Activated T-helper 2 cell treated with anti-CD3 and anti-CD28 coated beads, Interferon-gamma antibody, Interleukin-2, Interleukin-4, amounts not matched to agents 10 μg/mL and 5 μg/mL and 100 μg/mL, durations not matched to agents 14 hours and 24 hours and 36 hours (primary cell): Measurements from ENCODE around the gene STAMBPL1. TPM values are rescaled to one million over a fixed set of nuclear protein-coding genes. Genes with fewer than 3 reads are reported as not detected.

ENCODE experiments used
- DNase-seq: peaks from one replicate; pipeline ENCODE4 v3.0.0; 2021; ENCODE audit warnings: low spot score
- H3K27ac Mint-ChIP-seq: one replicate; pipeline ENCODE4 v1.8.0; 2021; ENCODE audit warnings: mixed read lengths
- H3K27me3 Mint-ChIP-seq: one replicate; pipeline ENCODE4 v1.8.0; 2021; ENCODE audit warnings: low read depth, mixed read lengths
- H3K36me3 Mint-ChIP-seq: one replicate; pipeline ENCODE4 v1.8.0; 2021; ENCODE audit warnings: low read depth, mixed read lengths
- H3K4me1 Mint-ChIP-seq: one replicate; pipeline ENCODE4 v1.8.0; 2021; ENCODE audit warnings: low read depth, mixed read lengths
- H3K4me3 Mint-ChIP-seq: one replicate; pipeline ENCODE4 v1.8.0; 2021; ENCODE audit warnings: low read depth, mild to moderate bottlenecking, moderate library complexity, mixed read lengths
- H3K9me3 Mint-ChIP-seq: one replicate; pipeline ENCODE4 v1.8.0; 2021; ENCODE audit warnings: mixed read lengths
- intact Hi-C: fragments of 100-400 bp; cut with micrococcal nuclease; formaldehyde crosslinking; loops from one replicate; pipeline ENCODE4 v1.15.1; 2023
- total RNA-seq: library from RNA; stranded (reverse); gene quantifications from 2 replicates; pipeline ENCODE4 v1.2.3, GENCODE V29; 2022

The STAMBPL1 gene
- total RNA-seq, 1 donor from 2014 or later: 44.2 TPM

- peaks cover 71% of the 10 kb centered on the region for H3K36me3 Mint-ChIP-seq
- peak overlapping the region; percentile 87 for H3K27ac Mint-ChIP-seq
- intact Hi-C loops: loop anchor here (1.0 to 2.0 kb wide), 4 partner anchors 21 to 131 kb away; partner anchors contain the start of gene STAMBPL1
- no peak for DNase-seq
- H3K4me3 Mint-ChIP-seq: peak overlapping the region; percentile 51
- no peaks in the 10 kb centered on the region for H3K9me3 Mint-ChIP-seq
- peaks cover 60% of the 10 kb centered on the region for H3K4me1 Mint-ChIP-seq
- H3K27me3 Mint-ChIP-seq: no peaks in the 10 kb centered on the region
These were observed 21.4 kb downstream of the STAMBPL1 start for GRCh38 chr10:88901206-88901983.

- H3K27me3 Mint-ChIP-seq: no peaks in the 10 kb centered on the region
- DNase-seq: no peak
- H3K4me1 Mint-ChIP-seq: peaks cover 52% of the 10 kb centered on the region
- intact Hi-C loops: loop anchor here (1.0 to 2.0 kb wide), 4 partner anchors 22 to 130 kb away; partner anchors contain the start of gene STAMBPL1
- H3K9me3 Mint-ChIP-seq: no peaks in the 10 kb centered on the region
- H3K27ac Mint-ChIP-seq: peak overlapping the region; percentile 87
- H3K4me3 Mint-ChIP-seq: no peak overlapping the region
- H3K36me3 Mint-ChIP-seq: peaks cover 74% of the 10 kb centered on the region
These were observed 22.1 kb downstream of the STAMBPL1 start for GRCh38 chr10:88901984-88902789.

- peaks cover 47% of the 10 kb centered on the region for H3K4me1 Mint-ChIP-seq
These were observed 23.7 kb downstream of the STAMBPL1 start for GRCh38 chr10:88903715-88904114.

GRCh38 chr10:88906921-88907320, 26.9 kb downstream of the STAMBPL1 start:
- DNase-seq: no peak
- H3K4me3 Mint-ChIP-seq: no peak overlapping the region
- H3K27me3 Mint-ChIP-seq: no peaks in the 10 kb centered on the region
- H3K4me1 Mint-ChIP-seq: peaks cover 26% of the 10 kb centered on the region
- peaks cover 86% of the 10 kb centered on the region for H3K36me3 Mint-ChIP-seq
- no peaks in the 10 kb centered on the region for H3K9me3 Mint-ChIP-seq
- intact Hi-C loops: no loop called here
- H3K27ac Mint-ChIP-seq: peak overlapping the region; percentile 23

More at GRCh38 chr10:88903715-88904114, 23.7 kb downstream of the STAMBPL1 start:
- no peak for DNase-seq
- Mint-ChIP-seq H3K9me3 (no peaks in the 10 kb centered on the region), H3K27me3 (no peaks in the 10 kb centered on the region), H3K27ac (no peak overlapping the region), H3K4me3 (no peak overlapping the region), H3K36me3 (peaks cover 85% of the 10 kb centered on the region)
- intact Hi-C loops: no loop called here

GRCh38 chr10:88908194-88908593, 28.1 kb downstream of the STAMBPL1 start:
- no peak overlapping the region for H3K4me3 Mint-ChIP-seq
- no peak for DNase-seq

GRCh38 chr10:88911116-88911515, 31.1 kb downstream of the STAMBPL1 start:
- Mint-ChIP-seq H3K4me1 (peaks cover 20% of the 10 kb centered on the region), H3K4me3 (no peak overlapping the region), H3K27me3 (no peaks in the 10 kb centered on the region), H3K36me3 (peaks cover 83% of the 10 kb centered on the region), H3K9me3 (no peaks in the 10 kb centered on the region), H3K27ac (no peak overlapping the region)
- no peak for DNase-seq
- intact Hi-C loops: no loop called here

More at GRCh38 chr10:88908194-88908593, 28.1 kb downstream of the STAMBPL1 start:
- intact Hi-C loops: no loop called here
- H3K9me3 Mint-ChIP-seq: no peaks in the 10 kb centered on the region
- H3K27ac Mint-ChIP-seq: peak overlapping the region; percentile 79
- peaks cover 21% of the 10 kb centered on the region for H3K4me1 Mint-ChIP-seq
- H3K27me3 Mint-ChIP-seq: no peaks in the 10 kb centered on the region
- H3K36me3 Mint-ChIP-seq: peaks cover 86% of the 10 kb centered on the region

GRCh38 chr10:88911851-88912250, 31.8 kb downstream of the STAMBPL1 start:
- Mint-ChIP-seq H3K4me1 (peaks cover 22% of the 10 kb centered on the region), H3K36me3 (peaks cover 86% of the 10 kb centered on the region), H3K9me3 (no peaks in the 10 kb centered on the region), H3K4me3 (no peak overlapping the region), H3K27me3 (no peaks in the 10 kb centered on the region), H3K27ac (peak overlapping the region; percentile 12)
- intact Hi-C loops: no loop called here
- DNase-seq: no peak

GRCh38 chr10:88913127-88913526, 33.1 kb downstream of the STAMBPL1 start:
- Mint-ChIP-seq H3K4me3 (no peak overlapping the region), H3K36me3 (peaks cover 86% of the 10 kb centered on the region), H3K27ac (no peak overlapping the region), H3K4me1 (peaks cover 19% of the 10 kb centered on the region), H3K27me3 (no peaks in the 10 kb centered on the region), H3K9me3 (no peaks in the 10 kb centered on the region)
- no peak for DNase-seq
- intact Hi-C loops: no loop called here

GRCh38 chr10:88913788-88914187, 33.7 kb downstream of the STAMBPL1 start:
- Mint-ChIP-seq H3K4me3 (no peak overlapping the region), H3K36me3 (peaks cover 82% of the 10 kb centered on the region), H3K27me3 (no peaks in the 10 kb centered on the region), H3K9me3 (no peaks in the 10 kb centered on the region), H3K4me1 (peaks cover 12% of the 10 kb centered on the region), H3K27ac (no peak overlapping the region)
- no peak for DNase-seq
- intact Hi-C loops: no loop called here

GRCh38 chr10:88915781-88916180, 35.7 kb downstream of the STAMBPL1 start:
- no peak for DNase-seq
- no peak overlapping the region for H3K4me3 Mint-ChIP-seq
- H3K4me1 Mint-ChIP-seq: peaks cover 13% of the 10 kb centered on the region
- H3K9me3 Mint-ChIP-seq: no peaks in the 10 kb centered on the region
- no peaks in the 10 kb centered on the region for H3K27me3 Mint-ChIP-seq
- H3K27ac Mint-ChIP-seq: peak overlapping the region; percentile 36
- H3K36me3 Mint-ChIP-seq: peaks cover 80% of the 10 kb centered on the region
- intact Hi-C loops: no loop called here

- no peak overlapping the region for H3K27ac Mint-ChIP-seq
- H3K4me1 Mint-ChIP-seq: peaks cover 14% of the 10 kb centered on the region
- H3K4me3 Mint-ChIP-seq: no peak overlapping the region
- DNase-seq: no peak
- no peaks in the 10 kb centered on the region for H3K27me3 Mint-ChIP-seq
- intact Hi-C loops: no loop called here
- H3K9me3 Mint-ChIP-seq: no peaks in the 10 kb centered on the region
- peaks cover 79% of the 10 kb centered on the region for H3K36me3 Mint-ChIP-seq
These were observed 36.2 kb downstream of the STAMBPL1 start for GRCh38 chr10:88916231-88916630.

- H3K27ac Mint-ChIP-seq: no peak overlapping the region
- H3K9me3 Mint-ChIP-seq: no peaks in the 10 kb centered on the region
- intact Hi-C loops: no loop called here
- H3K4me3 Mint-ChIP-seq: no peak overlapping the region
- no peak for DNase-seq
- H3K4me1 Mint-ChIP-seq: peaks cover 13% of the 10 kb centered on the region
- H3K27me3 Mint-ChIP-seq: no peaks in the 10 kb centered on the region
- peaks cover 79% of the 10 kb centered on the region for H3K36me3 Mint-ChIP-seq
These were observed 36.9 kb downstream of the STAMBPL1 start for GRCh38 chr10:88916986-88917385.
